IPS-NIHi11 (cell line): Measurements from ENCODE around the gene KDM2B.
A peak's percentile ranks its signal among the peaks of the same experiment; 100 is the strongest.

Experiments used
- DNase-seq: peaks from one replicate; pipeline ENCODE4 v3.0.0; 2012; ENCODE audit warnings: mixed read lengths, low spot score

Gene KDM2B

DNA sequence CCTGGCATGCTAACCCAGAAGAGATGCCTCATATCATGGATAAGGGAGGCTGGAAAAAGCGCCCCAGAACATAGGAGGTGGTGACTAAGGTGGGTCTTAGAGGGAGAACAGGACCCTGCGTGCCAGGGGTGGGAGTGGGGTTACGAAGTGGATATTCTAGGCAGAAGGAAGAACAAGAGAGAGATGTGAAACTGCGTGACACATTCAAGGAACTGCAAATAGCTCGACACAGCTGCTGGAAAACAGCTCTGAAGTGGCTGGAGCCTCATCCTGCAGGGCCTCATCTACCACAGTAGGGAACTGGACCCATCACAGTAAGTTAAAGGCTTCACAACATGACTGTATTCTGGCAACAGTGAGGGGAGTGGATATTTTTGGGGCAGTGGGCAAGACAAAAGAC is 119.8 kb downstream of the KDM2B start:
- no peak for DNase-seq

DNA sequence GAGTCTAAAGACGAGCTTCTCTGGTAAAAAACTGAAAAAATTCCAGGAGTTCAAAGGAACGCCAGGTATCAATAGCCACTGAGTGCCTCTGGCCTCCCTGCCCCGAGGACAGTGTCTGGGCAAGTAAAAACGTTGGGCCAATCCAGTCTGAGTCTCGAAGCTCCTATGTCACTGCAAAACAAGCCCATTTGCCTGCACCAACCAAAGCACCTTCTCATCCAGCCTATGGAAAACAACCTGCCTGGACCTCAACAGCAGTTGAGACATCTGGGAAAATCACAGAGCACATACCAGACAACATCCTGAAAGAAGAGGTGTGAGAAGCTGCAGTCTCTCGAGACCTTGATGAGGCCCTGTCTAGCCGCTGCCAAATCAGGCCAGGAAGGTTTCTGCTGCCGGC is 124.3 kb downstream of the KDM2B start:
- DNase-seq, result no peak

DNA sequence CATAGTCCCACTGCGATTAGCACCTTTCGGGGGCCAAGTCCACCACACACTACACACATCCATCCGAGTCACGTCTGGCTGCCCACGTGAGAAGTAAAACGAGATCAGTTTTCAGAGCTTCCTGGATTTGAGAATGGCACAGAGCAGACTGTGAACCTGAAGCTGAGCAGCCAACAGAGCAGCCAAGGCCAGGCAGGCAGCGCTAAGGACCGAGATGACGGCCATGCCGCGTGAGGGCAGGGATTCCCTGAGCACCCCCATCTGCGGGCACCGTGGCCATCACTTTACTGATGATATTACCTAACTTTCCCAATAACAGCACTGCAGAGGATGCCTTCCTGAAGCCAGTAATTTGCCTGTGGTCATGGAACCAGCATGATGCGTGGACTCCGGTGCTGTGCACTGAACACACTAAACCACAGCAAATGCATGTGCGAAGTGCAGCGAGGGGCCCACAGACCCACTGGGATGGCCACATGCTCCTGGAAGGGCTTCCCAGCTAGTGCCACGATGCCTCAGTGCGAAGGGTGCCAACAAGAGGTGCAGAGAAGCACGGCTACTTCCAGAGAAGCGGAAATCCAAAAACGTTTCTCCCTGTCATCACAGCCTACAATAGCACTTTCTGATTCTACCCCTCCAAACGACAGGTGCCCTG is 124.9 kb downstream of the KDM2B start:
- no peak for DNase-seq

DNA sequence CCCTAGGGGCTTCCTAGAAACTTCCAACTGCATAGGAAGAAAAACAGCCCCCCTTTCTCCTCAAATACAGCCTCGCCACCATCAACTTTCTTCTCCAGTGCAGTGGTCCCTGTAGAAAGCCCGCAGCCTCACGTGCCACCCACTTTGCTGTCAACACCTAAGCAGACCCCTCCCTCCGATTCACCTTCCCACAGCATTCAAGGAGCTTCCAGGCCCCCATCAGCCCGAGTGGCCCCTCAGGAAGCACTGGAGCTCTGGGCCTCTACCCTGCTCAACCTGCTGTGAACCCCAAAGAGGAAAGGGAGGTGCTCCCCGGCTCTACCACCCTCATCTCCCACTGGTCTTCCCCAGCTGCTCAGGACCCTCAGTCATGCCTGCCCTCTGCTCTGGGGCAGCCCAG is 125.9 kb downstream of the KDM2B start:
- DNase-seq, result no peak

DNA sequence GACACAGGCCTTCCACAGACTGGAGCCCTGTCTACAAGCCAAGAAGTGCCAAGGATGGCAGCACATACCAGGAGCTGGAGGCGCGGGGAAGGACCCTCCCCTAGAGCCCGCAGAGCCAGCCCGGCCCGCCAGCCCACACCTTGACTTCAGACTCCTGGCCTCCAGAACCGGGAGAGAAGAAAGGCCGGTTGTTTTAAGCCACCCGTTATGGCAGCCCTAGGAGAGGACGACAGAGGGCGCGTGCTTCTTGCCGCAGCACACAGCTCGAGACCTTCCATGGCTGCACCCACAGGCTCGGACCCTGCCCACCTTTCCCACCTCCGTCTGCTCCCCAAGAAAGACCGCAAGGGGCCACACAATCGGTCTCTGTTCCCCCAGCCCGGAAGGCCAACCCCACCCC is 127.2 kb downstream of the KDM2B start:
- DNase-seq, result no peak

DNA sequence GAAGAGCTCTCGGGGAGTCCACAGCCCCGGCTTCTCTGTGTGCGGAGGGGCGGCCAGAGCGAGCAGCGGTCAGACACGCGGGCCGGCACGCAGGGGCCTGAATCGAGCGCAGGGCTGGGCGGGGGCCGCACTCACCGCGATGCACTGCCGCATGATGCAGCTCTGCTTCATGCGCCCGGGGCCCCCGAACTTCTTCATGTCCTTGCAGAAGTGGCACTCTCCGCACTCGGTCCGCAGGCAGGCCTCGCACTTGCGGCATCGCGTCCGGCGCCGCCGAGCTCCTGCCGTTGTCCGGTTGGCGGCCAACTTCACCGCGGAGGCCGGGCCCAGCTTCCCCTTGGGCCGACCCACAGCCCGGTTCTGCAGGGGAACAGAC is 127.8 kb downstream of the KDM2B start:
- DNase-seq, result no peak

DNA sequence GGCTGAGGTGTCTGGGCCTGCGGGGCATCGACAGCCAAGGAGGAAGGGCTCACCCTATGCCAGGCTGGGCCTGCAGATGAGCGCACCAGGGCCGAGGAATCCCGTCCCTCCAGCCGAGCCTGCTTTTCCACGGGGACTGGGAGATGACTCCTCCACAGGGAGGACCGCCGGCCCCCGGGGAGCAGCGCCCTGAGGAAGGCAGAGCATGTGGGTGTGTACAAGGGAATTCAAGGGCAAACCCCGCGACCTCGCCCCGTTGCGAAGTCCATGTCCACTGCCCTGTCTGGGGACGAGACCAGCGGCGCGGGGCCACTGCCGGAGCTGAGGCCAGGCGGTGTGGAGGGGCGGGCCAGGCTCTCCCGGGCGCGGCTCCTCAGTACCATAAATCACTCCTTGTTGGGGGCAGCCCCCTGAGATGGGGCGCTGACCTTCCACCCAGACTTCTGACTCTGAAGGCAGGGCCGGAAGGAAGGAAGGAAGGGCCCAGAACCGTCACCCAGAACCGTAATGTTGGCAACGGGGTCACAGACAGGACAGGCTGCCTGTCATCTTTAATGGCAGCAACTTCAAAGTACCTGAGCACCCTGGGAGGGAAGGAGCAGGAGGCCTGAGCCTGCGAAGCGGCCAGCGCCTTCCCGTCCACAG is 128.4 kb downstream of the KDM2B start:
- no peak for DNase-seq

DNA sequence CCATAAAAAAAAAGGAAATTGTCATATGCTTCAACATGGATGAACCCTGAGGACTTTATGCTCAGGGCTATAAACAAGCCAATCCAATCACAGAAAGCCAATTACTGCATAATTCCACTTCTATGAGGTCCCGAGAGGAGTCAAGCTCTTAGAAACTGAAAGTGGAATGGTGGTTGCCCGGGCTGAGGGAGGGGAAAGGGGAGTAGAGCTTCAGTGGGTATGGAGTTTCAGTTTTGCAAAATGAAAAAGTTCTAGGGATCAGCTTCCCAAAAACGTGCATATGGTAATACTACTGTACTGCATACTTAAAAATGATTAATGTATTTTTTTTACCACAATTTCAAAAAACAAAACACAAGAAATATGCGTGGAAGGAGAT is 128.9 kb downstream of the KDM2B start:
- DNase-seq, result no peak

DNA sequence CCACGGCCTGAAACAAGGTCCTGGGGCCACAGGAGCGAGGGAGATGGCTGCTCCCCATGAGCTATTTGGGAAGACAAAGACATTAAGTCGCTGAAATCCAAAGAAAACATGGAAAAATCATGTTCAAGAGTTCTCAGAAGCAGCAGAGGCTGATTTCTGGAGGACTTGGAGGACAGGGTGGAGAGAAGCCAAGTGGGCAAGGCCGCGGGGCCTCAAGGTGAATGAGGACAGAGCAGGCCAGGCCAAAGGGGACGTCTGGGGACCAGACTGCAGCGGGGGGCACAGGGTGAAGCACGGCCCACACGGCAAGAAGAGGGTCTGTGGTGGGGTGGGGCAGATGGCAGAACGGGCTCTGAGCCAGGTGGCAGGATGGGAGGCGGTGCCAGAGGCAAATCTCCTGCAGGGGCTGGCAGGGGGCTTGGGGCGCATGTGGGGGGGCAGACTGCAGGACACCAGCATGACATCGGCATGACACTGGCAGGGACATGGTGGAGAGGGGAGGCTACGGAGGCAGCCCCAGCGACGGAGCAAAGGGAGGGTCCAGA is 132.0 kb downstream of the KDM2B start:
- no peak for DNase-seq

DNA sequence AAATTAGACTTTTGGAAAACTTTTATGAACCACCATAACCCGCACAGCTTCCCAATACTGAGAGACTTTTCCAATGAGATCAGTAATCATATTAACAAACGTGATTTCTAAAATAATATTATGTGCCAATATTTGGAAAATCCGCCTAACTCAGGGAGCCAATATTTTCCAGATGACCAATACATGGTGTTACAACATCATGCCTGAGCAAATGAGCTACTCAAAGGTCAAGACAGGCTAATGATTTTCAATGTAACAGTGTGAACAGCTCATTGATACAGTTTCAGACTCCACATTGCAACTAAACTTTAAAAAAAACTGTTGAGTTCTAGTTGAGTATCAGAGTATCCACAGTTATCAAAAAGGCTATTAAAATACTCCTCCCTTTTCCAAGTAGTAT is 134.1 kb downstream of the KDM2B start:
- no peak for DNase-seq

DNA sequence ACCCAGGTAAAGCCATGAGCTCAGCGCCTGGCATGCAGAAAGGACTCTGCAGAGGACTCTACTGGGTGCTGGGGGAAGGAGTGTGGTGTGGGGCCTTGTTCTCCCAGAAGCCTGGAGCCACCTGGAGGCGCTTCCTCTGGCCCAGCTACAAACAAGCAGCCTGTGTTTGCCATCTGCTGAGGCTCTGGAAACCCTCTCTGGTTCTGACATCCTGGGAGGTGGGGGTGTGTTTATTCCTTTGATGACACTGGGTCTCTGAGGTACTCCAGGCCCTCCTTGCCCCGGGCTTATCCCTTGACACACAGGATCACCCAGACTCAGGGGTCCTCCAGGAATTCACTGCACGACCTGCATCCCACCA is 136.0 kb downstream of the KDM2B start:
- DNase-seq, result no peak

DNA sequence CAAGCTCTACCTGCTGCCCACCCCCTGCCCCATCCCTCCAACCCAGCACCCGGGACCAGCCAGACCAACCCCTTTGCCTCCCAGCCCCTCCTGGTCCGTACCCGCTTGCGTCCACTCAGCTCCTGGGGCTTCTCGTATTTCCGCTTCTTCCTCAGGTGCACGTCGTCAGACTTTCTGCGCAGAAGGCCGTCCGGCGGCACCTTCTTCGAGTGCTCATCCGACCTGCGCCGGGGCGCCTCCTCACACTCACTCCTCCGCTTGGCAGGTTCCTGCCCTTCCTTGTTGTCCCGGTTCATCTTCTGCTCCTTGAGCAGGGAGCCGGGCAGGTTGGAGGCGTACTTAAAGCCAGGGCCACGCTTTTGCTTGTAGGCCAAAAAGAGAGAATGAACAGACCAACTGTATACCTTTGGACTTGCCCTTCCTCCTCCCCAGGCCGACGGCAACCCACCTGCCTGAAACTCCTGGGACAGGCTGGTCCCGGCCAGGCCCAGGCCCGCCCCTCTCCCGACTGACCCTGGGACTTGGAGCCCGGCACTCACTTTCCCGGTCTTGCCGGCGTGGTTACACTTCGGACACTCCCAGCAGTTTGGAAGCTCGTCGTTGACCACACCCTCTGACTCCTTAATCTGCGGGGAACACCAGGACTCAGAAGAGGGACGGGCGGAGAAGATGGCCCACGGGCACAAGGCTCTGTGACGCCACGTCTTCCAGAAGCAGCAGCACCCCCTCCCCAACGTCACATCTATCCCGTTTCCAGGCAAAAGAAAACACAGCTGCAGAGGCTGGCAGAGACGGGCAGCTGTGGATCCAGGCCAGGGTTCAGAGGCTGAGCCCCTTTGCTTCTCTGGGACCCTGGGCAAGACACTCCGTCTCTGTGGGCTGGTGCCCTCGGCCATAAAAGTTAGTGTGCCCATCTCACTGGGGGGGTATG is 136.6 kb downstream of the KDM2B start:
- DNase-seq, result no peak

DNA sequence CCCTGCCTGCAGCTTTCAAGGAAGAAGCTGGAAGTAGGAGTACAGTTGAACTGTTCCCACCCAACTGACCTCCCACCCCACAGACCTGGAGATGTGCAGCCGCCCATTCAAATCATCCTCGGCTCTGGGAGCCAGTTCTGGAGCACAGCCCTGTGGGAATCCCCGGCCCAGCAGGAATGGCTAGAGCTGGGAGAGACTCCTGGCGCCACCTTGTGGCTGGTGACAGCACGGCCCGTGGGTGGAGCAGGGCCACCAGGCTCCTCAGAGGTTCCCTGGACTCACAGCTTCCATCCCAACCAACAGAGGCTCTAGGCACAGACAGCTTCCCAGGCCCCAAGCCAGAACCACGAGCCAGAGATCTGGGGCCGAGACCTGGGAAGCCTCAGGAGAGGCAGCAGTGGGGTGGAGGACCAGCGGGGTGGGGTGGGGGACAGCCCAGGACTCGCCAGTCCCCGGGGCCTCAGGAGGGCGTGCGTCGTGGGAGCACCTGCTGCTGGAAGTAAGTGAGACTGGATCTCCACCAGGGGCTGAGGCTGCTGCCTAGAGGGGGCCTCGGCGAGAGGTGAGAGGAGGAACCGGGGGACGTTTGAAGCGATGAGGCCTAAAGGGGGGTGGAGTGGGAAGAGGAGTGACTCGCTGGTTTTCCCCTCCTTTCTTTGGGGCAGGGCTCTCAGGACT is 137.5 kb downstream of the KDM2B start:
- peak; percentile 98 for DNase-seq

DNA sequence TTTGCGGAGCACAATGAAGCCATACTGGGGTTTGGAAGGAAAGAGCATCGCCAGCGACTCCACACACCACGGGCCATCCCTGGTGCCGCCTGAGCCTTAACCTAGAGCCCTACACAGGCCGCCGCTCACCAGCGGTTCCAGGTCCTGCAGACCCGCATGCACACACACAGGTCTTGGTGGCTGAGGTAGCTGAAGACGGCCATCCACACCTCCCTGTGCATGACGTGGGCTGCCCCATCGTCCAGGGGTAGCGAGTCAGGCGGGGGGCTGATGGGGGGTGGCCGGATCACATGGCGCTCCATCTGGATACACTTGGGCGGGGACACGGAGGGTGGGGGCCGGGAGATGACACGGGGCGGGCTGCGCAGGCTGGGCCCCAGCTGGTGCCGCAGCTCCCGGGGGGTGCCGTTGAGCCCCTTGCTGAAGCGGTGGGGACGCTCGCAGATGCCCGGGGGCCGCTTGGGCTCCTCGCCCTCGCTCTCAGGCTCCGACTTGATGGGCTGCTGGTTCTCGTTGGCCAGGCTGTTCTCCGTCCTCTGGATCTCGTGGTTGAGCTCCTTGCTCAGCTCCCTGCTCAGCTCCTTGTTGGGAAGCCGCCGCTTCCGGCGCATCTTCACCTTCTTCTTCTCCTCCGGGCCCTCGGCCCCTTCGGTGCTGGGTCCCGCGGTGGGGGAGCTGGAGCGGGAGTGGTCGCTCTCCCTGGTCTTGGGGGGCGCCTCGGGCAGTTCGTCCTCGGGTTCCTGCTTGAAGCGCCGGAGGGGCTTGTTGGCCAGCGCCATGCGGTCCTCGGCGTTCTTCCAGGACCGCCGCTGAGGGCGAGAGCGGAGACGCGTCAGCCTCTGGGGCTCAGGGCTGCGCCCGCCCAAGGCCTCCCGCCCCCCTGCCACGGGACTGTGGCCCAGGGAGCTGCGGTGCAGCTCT is 138.5 kb downstream of the KDM2B start:
- no peak for DNase-seq

DNA sequence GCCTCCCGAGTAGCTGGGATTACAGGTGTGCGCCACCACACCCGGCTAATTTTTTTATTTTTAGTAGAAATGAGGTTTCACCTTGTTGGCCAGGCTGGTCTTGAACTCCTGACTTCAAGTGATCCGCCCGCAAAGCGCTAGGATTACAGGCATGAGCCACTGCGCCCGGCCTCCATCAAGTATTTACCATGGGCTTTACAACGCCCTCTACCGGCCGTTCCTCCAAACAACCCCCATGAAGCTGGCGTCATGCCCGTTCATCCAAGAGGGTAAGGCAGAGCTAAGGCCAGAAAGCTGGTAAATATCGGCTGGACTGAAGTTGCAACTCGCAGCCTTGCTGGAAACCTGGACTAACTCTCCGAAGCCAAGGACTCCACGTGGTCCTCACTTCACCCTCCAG is 139.3 kb downstream of the KDM2B start:
- DNase-seq, result no peak

DNA sequence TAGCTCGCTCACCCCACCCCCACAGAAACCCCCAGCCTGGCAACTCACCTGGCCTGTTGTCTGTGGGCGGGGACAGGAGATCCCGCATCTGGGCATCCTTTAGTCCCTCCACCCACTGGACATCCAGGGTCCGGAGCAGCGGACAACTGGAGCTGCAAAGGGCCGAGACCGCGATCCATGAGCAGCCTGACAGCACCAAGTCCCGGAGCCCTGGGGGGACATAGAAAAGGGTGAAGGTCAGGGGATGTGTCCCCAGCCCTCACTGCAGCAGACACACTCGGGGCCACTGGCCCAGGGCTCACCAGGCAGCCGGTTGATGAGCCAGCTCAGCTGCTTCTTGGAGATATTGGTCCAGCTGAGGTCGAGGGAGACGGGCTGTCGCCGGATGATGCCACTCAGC is 140.1 kb downstream of the KDM2B start:
- no peak for DNase-seq

DNA sequence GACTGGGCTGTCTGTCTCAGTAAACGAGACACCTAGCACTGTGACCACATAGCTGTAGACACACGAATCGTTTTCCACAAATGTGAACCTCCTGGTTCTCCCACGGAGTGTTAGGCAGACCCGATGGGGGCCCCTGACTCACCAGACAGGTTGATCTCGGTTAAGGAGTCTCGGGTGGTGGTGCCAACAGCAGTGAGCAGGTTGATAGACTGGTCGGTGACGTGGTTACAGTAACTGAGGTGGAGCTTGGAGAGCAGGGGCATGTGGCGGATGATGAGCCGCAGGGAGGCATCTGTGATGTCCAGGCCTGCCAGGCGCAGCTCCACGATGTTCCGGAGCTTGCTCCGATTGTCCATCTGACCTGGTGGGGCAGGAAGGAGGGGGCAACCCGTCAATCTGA is 141.1 kb downstream of the KDM2B start:
- DNase-seq, result no peak

DNA sequence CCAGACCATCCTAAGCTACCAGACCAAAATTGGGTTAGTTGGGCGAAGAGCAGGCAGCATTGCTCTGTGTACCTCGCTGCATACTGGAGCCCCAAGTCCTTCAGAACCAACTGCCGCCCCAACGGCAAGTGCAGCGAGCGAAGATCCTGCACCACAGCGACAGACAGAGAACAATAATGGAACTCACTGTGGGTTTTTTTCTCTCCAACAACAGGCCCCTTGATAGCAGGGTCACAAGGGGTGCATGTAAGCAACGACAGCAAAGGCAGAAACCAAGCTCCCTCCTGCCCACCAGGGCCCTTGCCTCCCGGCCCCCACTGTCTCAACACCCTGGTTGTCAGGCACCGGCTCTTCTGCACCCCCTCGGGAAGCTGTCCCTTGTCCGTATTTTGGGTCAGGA is 141.9 kb downstream of the KDM2B start:
- DNase-seq, result no peak

DNA sequence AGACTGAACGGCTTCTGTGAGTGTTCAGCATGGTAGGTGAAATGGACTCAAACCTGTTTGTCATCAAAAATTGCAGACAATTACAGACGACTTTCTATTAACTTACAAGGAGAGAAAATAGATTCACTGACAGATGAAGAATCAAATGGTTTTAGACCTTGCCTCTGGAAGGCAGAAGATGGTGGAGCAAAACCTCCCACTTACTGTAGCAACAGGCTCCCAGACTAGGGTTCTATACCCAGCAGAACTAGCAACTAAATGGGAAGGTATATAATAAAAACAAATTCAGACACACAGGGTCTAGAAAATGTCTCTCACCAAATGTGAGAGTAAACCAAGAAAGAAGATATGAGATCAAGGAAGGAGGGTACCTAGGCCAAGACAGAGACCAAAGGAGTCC is 144.1 kb downstream of the KDM2B start:
- DNase-seq, result no peak

DNA sequence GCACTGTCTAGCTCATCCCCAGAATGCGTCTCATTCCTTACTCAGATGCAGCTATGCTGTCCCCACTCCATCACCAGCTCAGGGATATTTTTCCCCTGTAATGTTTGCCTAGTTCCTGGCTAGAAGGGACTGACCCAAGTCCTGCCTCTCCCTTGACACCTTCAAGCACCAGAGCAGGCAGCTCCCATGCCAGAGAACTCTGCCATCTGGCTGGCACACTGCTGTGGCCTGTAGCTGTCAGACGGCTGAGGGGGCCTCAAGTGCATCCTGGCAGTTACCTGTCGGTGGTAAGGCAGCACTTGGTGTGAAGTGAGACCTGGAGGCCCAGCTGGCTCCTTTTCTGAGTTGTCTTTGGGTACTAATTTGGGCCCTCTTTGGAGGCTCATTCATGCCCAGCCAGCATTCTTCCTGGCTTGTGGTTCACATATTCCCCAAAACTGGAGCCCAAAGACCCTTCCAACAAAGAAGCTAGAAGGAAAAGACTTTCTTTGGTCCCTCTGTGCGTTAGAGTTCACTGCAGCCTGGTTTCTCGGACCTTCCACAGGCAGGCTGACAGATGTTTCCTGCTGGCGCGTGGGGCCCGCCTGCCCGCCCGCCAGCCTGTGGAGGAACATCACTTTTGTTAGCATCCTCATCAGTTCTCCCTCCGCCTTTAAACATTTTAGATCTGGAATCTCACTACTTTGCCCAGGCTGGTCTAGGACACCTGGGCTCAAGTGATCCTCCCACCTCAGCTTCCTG is 147.9 kb downstream of the KDM2B start:
- no peak for DNase-seq
